Esophagus muscularis mucosa (tissue), 3 donors: ENCODE data around the gene PRR5L.

ENCODE experiments used
- POLR2A ChIP-seq: fragments of 450-650 bp; IDR thresholded peaks from one replicate; pipeline ENCODE4 v1.6.1; 2017; ENCODE audit warnings: antibody characterized with exemption, moderate library complexity, mild to moderate bottlenecking, low read depth
- TF ChIP-seq, protein P1 (sequence below), 3 experiments: fragments of 200-600 bp in 2 of 3; fragments of 450-650 bp in 1 of 3; sonication (generic) in 2 of 3; IDR thresholded peaks; one replicate each; pipeline ENCODE4 v1.5.1; 2017 to 2019; ENCODE audit warnings: antibody characterized with exemption in 3 of 3, mild to moderate bottlenecking in 2 of 3, moderate library complexity in 1 of 3

- TF ChIP-seq, protein P1, sequence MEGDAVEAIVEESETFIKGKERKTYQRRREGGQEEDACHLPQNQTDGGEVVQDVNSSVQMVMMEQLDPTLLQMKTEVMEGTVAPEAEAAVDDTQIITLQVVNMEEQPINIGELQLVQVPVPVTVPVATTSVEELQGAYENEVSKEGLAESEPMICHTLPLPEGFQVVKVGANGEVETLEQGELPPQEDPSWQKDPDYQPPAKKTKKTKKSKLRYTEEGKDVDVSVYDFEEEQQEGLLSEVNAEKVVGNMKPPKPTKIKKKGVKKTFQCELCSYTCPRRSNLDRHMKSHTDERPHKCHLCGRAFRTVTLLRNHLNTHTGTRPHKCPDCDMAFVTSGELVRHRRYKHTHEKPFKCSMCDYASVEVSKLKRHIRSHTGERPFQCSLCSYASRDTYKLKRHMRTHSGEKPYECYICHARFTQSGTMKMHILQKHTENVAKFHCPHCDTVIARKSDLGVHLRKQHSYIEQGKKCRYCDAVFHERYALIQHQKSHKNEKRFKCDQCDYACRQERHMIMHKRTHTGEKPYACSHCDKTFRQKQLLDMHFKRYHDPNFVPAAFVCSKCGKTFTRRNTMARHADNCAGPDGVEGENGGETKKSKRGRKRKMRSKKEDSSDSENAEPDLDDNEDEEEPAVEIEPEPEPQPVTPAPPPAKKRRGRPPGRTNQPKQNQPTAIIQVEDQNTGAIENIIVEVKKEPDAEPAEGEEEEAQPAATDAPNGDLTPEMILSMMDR (IDR thresholded peaks at IDR 0.05), result no peak
- no peak for TF ChIP-seq POLR2A
Measured at GRCh38 chr11:36405585-36406367, 109.7 kb downstream of the PRR5L start.
